ENCODE results near the gene IKBKG.
"Not testable (repeated sequence)": the region's sequence is repeated elsewhere in the genome, so short reads cannot be mapped to it uniquely, and the experiment has no call there.

IKBKG gene

DNA sequence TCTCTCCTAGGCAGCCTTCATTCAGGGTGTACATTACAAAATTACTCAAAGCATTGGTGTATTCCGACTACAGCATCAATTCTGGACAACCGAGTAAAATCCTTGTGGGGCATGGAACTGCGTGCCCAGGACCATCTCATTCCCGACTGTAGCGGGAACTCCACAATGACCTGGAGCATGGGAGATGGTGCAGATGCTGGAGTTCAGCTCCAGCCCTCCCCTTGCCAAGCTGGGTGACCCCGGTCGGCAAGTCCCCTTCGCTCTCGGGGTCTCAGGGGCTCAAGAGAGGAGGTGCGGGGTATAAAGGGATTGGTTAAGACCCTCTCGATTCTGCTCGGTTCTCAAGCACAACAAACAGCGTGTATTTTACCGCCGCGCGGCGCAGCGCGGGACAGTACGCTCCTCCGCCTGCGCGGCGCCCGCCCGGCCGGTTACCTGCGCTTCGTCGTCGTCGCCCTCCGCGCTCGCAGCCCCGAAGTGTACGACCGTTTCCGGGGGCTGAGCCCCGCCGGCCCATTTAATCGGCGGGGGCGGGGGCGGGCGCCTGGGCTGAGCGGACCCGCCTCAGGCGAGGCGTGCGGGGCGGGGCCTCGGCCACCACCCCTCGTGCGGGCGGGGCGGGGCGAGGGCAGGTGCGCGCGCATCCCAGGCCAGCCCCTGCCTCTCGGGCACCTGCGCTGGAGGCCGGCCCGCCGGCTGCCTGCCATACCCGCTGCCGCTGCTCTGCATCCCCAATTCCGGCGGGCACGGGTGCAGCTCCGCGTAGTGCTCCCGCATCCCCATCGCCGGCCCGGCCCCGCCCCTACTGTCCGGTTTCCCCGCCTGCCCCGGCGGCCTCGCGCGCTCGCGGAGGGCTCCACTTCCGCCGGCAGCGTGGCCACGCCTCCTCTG is 821 bp upstream of the IKBKG start, which contains the start of gene G6PD:
Gene G6PD (minus strand): TSS at position 493 of the 891 bp plus-strand sequence. CDS start 691 bp downstream, outside the sequence.
- no peak for FAIRE-seq
- TF ChIP-seq, protein P1, sequence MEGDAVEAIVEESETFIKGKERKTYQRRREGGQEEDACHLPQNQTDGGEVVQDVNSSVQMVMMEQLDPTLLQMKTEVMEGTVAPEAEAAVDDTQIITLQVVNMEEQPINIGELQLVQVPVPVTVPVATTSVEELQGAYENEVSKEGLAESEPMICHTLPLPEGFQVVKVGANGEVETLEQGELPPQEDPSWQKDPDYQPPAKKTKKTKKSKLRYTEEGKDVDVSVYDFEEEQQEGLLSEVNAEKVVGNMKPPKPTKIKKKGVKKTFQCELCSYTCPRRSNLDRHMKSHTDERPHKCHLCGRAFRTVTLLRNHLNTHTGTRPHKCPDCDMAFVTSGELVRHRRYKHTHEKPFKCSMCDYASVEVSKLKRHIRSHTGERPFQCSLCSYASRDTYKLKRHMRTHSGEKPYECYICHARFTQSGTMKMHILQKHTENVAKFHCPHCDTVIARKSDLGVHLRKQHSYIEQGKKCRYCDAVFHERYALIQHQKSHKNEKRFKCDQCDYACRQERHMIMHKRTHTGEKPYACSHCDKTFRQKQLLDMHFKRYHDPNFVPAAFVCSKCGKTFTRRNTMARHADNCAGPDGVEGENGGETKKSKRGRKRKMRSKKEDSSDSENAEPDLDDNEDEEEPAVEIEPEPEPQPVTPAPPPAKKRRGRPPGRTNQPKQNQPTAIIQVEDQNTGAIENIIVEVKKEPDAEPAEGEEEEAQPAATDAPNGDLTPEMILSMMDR (IDR thresholded peaks at IDR 0.05; ENCODE audit: insufficient read depth, missing control alignments): no peak
- peak; percentile 60 for DNase-seq (ENCODE audit: insufficient read length, low spot score)

DNA sequence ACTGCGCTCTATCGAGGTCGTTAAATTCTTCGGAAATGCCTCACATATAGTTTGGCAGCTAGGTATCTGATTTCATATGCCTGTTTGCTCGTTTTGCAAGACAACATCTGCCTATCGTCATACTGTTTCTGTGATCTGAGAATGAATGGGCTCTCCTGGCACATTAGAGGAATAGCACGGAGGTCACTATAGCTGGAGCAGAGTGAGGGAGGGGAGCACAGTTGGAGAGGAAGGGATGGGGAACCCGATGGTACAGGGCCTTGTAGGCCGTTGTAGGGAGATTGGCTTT is 552 bp downstream of the IKBKG start:
- TF ChIP-seq, protein P1 (IDR thresholded peaks at IDR 0.05; ENCODE audit: insufficient read depth, missing control alignments): no peak
- DNase-seq (ENCODE audit: insufficient read length, low spot score): no peak
- no peak for FAIRE-seq

DNA sequence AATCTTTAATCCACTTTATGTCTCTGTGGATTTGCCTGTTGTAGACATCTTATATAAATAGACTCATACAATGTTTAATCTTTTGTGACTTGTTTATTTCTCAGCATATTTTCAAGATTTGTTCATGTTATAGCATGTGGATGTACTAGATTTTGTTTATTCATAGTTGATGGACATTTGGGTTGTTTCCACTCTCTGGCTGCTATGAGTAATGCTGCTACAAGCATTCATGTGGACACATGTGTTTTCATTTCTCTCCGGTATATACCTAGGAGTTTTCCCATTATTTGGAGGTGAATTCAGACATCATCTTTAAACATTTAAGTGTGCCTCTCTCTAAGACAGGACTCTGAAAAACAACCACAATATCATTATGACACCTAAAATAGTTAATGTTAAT is 2.3 kb downstream of the IKBKG start:
- TF ChIP-seq, protein P1 (IDR thresholded peaks at IDR 0.05; ENCODE audit: insufficient read depth, missing control alignments): no peak
- FAIRE-seq (no peak), DNase-seq (ENCODE audit: insufficient read length, low spot score) (no peak)

GRCh38 chrX:154552112-154552806 is 4.8 kb downstream of the IKBKG start:
- FAIRE-seq; DNase-seq (ENCODE audit: insufficient read length, low spot score): not testable (repeated sequence)

DNA sequence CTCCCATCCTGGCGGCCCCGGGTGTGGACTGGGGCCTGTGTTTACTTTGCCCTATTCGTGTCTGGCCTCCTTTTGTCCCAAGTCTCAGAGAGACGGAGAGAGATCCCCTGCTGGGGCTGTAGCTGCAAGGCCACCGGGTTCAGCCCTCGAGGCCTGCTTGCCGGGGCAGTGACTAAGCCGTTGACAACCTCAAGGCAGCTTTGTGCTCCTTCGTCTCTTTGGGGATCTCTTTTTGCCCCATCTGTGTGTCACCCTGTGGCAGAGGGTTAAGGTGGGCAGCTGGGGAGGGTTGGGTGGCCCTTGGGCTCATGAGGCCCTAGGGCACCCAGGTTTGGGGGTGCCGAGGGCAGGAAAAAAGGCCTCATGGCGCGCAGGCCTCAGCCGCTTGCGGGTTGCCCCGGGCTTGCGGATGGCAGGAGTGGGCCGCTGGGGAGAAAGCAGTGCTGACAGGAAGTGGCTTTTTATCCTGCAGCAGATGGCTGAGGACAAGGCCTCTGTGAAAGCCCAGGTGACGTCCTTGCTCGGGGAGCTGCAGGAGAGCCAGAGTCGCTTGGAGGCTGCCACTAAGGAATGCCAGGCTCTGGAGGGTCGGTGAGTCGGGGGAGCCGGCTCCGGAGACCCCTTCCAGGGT is 10.8 kb downstream of the IKBKG start:
- DNase-seq (ENCODE audit: insufficient read length, low spot score); FAIRE-seq: not testable (repeated sequence)

- FAIRE-seq; DNase-seq (ENCODE audit: insufficient read length, low spot score): not testable (repeated sequence)
Measured at GRCh38 chrX:154558896-154559295, 11.5 kb downstream of the IKBKG start.

GRCh38 chrX:154560326-154560725 is 12.9 kb downstream of the IKBKG start:
- FAIRE-seq; DNase-seq (ENCODE audit: insufficient read length, low spot score): not testable (repeated sequence)

- DNase-seq (ENCODE audit: insufficient read length, low spot score); FAIRE-seq: not testable (repeated sequence)
Measured at GRCh38 chrX:154562295-154562694, 14.9 kb downstream of the IKBKG start.

DNA sequence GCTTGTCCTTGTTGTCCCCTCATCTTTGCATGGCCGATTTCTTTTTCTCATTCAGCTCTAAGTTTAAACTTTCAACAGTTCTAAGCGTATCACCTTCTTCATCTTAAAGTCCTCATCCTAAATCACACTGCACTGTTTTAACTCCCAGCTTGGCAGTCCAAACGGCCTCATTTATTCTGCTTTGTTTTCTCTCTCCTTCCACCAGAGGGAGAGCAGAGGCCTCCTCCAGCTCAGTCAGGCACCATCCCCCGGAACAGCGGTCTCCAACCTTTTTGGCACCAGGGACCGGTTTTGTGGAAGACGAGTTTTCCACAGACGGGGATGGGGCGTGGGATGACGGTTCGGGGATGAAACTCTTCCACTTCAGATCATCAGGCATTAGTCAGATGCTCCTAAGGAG is 22.9 kb downstream of the IKBKG start:
- DNase-seq (ENCODE audit: insufficient read length, low spot score); FAIRE-seq: not testable (repeated sequence)

- not testable (repeated sequence) for FAIRE-seq; DNase-seq (ENCODE audit: insufficient read length, low spot score)
Measured at GRCh38 chrX:154573061-154573460, 25.6 kb downstream of the IKBKG start.

GRCh38 chrX:154575076-154575475 is 27.7 kb downstream of the IKBKG start:
- DNase-seq (ENCODE audit: insufficient read length, low spot score): not testable (repeated sequence)
- FAIRE-seq: peak; percentile 90

GRCh38 chrX:154582994-154583393 is 35.6 kb downstream of the IKBKG start:
- FAIRE-seq; DNase-seq (ENCODE audit: insufficient read length, low spot score): not testable (repeated sequence)

GRCh38 chrX:154584585-154585183 is 37.3 kb downstream of the IKBKG start, which contains the start of gene CTAG1A:
CTAG1A (plus strand) TSS chrX:154585133; CDS start chrX:154585207, 74 bp downstream.
- FAIRE-seq; DNase-seq (ENCODE audit: insufficient read length, low spot score): not testable (repeated sequence)

DNA sequence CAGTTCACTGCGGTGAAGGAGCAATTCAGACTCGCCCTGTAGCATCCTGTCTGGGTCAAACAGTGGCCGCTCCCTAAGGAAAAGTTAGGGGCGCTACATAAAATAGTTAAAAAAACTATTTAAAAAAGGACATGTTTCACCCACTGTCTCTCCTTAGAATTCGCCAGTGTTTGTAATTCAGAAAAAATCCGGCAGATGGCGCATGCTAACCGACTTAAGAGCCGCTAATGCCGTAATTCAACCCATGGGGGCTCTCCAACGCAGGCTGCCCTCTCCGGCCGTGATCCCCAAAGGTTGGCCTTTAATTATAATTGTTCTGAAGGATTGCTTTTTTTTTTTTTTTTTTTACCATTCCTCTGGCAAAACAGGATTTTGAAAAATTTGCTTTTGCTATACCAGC is 43.0 kb downstream of the IKBKG start:
- FAIRE-seq: peak; percentile 69
- DNase-seq (ENCODE audit: insufficient read length, low spot score): not testable (repeated sequence)
